Activated CD8-positive, alpha-beta memory T cell treated with anti-CD3 and anti-CD28 coated beads for 4 hours (primary cell): ENCODE data around the gene NDUFB8.

Source experiments
- DNase-seq, 2 donors: peaks; one replicate each; pipeline ENCODE4 v3.0.0-alpha.2; 2020; ENCODE audit warnings: low read depth in 2 of 2

Gene NDUFB8

GRCh38 chr10:100537475-100537874 lies 7.8 kb upstream of the NDUFB8 start:
- DNase-seq, result no peak

GRCh38 chr10:100535715-100536353 lies 6.2 kb upstream of the NDUFB8 start, which contains the start of gene HIF1AN:
TSS of gene HIF1AN (plus strand) at chr10:100535943. CDS start at chr10:100535959, 16 bp downstream.
- DNase-seq, result peak; percentile 78 to 82

- DNase-seq, result no peak
These were observed 5.7 kb upstream of the NDUFB8 start for GRCh38 chr10:100535338-100535714.

GRCh38 chr10:100534726-100535125 lies 5.1 kb upstream of the NDUFB8 start:
- DNase-seq, result no peak

- no peak for DNase-seq
These were observed 2.1 kb upstream of the NDUFB8 start for GRCh38 chr10:100531761-100532160.

- DNase-seq, result no peak
These were observed 673 bp downstream of the NDUFB8 start for GRCh38 chr10:100528921-100529474.

- DNase-seq, result no peak
These were observed 1.4 kb downstream of the NDUFB8 start for GRCh38 chr10:100528123-100528886.

GRCh38 chr10:100524638-100525037 lies 5.0 kb downstream of the NDUFB8 start:
- no peak for DNase-seq

GRCh38 chr10:100524206-100524605 lies 5.5 kb downstream of the NDUFB8 start:
- DNase-seq, result no peak

GRCh38 chr10:100522945-100523344 lies 6.7 kb downstream of the NDUFB8 start:
- no peak for DNase-seq

GRCh38 chr10:100522107-100522801 lies 7.4 kb downstream of the NDUFB8 start:
- DNase-seq, result no peak

- DNase-seq, result no peak
These were observed 8.9 kb downstream of the NDUFB8 start for GRCh38 chr10:100520811-100521210.

- no peak for DNase-seq
These were observed 10.2 kb downstream of the NDUFB8 start, which contains the start of gene SEC31B for GRCh38 chr10:100519311-100520051. TSS of gene SEC31B (minus strand) at chr10:100519861. CDS start at chr10:100516952, 2,909 bp downstream.

GRCh38 chr10:100518761-100519241 lies 10.9 kb downstream of the NDUFB8 start:
- peak in 1 of 2 donors; percentile 36 for DNase-seq

- DNase-seq, result no peak
These were observed 12.8 kb downstream of the NDUFB8 start for GRCh38 chr10:100516847-100517246.

GRCh38 chr10:100515612-100516011 lies 14.1 kb downstream of the NDUFB8 start:
- no peak for DNase-seq

- peak; percentile 41 to 54 for DNase-seq
These were observed 18.9 kb downstream of the NDUFB8 start for GRCh38 chr10:100510533-100511308.

GRCh38 chr10:100509241-100509840 lies 20.3 kb downstream of the NDUFB8 start:
- DNase-seq, result peak; percentile 20 to 46

GRCh38 chr10:100508691-100509150 lies 20.9 kb downstream of the NDUFB8 start:
- no peak for DNase-seq

GRCh38 chr10:100508266-100508665 lies 21.4 kb downstream of the NDUFB8 start:
- no peak for DNase-seq
